ENCODE data around the gene DLGAP4. TPM values are rescaled to one million over a fixed set of nuclear protein-coding genes. Genes with fewer than 3 reads are reported as not detected.

Gene DLGAP4
- total RNA-seq, 1 donor from 2014 or later, result 83.1 TPM

Other genes starting within 250 kb of the DLGAP4 start
- 59.7 TPM for gene EPB41L1, start 151.6 kb upstream of the DLGAP4 start, total RNA-seq
- gene AAR2, start 69.9 kb upstream of the DLGAP4 start, total RNA-seq, result 27.1 TPM
- gene MYL9, start 235.2 kb downstream of the DLGAP4 start, total RNA-seq, result 518 TPM